ENCODE data around the gene MEGF9.

Gene MEGF9

GRCh38 chr9:120653762-120654161, 60.5 kb downstream of the MEGF9 start:
- H3K27ac ChIP-seq = no peak overlapping the region
- TF ChIP-seq, protein P1, sequence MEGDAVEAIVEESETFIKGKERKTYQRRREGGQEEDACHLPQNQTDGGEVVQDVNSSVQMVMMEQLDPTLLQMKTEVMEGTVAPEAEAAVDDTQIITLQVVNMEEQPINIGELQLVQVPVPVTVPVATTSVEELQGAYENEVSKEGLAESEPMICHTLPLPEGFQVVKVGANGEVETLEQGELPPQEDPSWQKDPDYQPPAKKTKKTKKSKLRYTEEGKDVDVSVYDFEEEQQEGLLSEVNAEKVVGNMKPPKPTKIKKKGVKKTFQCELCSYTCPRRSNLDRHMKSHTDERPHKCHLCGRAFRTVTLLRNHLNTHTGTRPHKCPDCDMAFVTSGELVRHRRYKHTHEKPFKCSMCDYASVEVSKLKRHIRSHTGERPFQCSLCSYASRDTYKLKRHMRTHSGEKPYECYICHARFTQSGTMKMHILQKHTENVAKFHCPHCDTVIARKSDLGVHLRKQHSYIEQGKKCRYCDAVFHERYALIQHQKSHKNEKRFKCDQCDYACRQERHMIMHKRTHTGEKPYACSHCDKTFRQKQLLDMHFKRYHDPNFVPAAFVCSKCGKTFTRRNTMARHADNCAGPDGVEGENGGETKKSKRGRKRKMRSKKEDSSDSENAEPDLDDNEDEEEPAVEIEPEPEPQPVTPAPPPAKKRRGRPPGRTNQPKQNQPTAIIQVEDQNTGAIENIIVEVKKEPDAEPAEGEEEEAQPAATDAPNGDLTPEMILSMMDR (conservative IDR thresholded peaks at IDR 0.05; ENCODE audit: low read depth) = no peak
- DNase-seq (ENCODE audit: low spot score) = no peak
- ChIA-PET POLR2A (ENCODE audit: low non-redundant PET) (no interaction called here), CTCF (no interaction called here)

GRCh38 chr9:120652934-120653333, 61.3 kb downstream of the MEGF9 start:
- no peak for DNase-seq (ENCODE audit: low spot score)
- TF ChIP-seq, protein P1 (conservative IDR thresholded peaks at IDR 0.05; ENCODE audit: low read depth) = no peak
- POLR2A ChIA-PET (ENCODE audit: low non-redundant PET) = no interaction called here
- CTCF ChIA-PET = no interaction called here
- H3K27ac ChIP-seq = no peak overlapping the region

DNA sequence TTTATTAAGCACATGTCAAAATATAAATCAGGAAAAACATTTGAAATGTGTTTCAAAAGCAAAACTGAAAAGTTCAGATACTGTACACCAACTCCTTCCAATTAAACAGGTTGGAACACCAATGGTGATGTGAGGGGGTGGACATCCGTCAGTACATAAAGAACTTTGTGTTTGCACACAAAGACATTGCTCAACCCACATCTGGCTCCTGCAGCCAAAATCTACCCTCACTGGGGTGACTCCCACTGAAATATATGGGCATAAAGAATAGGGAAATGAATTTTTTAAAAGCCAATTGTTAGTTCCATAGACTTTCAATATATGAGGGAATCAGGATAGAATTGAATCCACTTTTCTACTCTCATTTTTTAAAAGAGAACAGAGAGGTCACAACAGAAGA, 63.9 kb downstream of the MEGF9 start:
- CTCF ChIA-PET = no interaction called here
- DNase-seq (ENCODE audit: low spot score) = peak; percentile 23

GRCh38 chr9:120648581-120649197, 65.6 kb downstream of the MEGF9 start:
- no peak for DNase-seq (ENCODE audit: low spot score)
- CTCF ChIA-PET = no interaction called here
- TF ChIP-seq, protein P1 (conservative IDR thresholded peaks at IDR 0.05; ENCODE audit: low read depth) = no peak
- no peak overlapping the region for H3K27ac ChIP-seq
- POLR2A ChIA-PET (ENCODE audit: low non-redundant PET) = no interaction called here

More for the DNA sequence above, 63.9 kb downstream of the MEGF9 start:
- TF ChIP-seq, protein P1 (conservative IDR thresholded peaks at IDR 0.05; ENCODE audit: low read depth) = no peak
- POLR2A ChIA-PET (ENCODE audit: low non-redundant PET) = no interaction called here
- H3K27ac ChIP-seq = no peak overlapping the region

GRCh38 chr9:120646948-120647347, 67.3 kb downstream of the MEGF9 start:
- ChIA-PET CTCF (interaction anchor here (0.7 kb wide), 1 partner anchor 229 kb away, joined by 3 read pairs; no protein-coding TSS in a partner anchor), POLR2A (ENCODE audit: low non-redundant PET) (no interaction called here)
- DNase-seq (ENCODE audit: low spot score) = no peak
- TF ChIP-seq, protein P1 (conservative IDR thresholded peaks at IDR 0.05; ENCODE audit: low read depth) = no peak
- no peak overlapping the region for H3K27ac ChIP-seq

DNA sequence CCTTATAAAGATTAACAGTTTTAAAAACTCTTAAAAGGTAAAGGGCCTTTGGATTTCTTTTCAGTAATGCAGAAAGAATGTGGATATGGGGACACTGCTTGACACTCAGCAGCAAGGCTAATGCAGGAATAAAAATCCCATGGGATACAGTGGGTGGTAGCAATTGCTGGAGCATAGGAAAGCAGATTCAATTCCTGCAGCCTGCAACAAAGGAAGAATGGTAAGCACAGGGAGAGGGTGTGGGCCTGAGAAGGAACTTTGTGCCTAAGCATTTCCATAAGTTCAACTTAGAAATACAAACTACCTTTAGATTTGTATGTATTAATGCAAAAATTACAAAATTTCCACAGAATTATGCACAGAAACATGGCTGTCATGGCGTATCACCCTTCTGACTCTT, 68.5 kb downstream of the MEGF9 start:
- TF ChIP-seq, protein P1 (conservative IDR thresholded peaks at IDR 0.05; ENCODE audit: low read depth) = no peak
- no peak overlapping the region for H3K27ac ChIP-seq
- ChIA-PET CTCF (no interaction called here), POLR2A (ENCODE audit: low non-redundant PET) (no interaction called here)
- no peak for DNase-seq (ENCODE audit: low spot score)
